WERI-Rb-1 (cell line): ENCODE data around the gene RUFY2.
"Not testable (repeated sequence)": the region's sequence is repeated elsewhere in the genome, so short reads cannot be mapped to it uniquely, and the experiment has no call there.

Source experiments
- DNase-seq: peaks from one replicate; pipeline ENCODE4 v3.0.0-alpha.2; 2020
- H3K27ac ChIP-seq: fragments of 250-450 bp; sonication (Bioruptor Pico); 2 replicates; pipeline ENCODE4 v1.5.1; 2020; ENCODE audit warnings: mild to moderate bottlenecking, moderate library complexity
- H3K27me3 ChIP-seq: fragments of 250-450 bp; sonication (Bioruptor Pico); 2 replicates; pipeline ENCODE4 v1.5.1; 2021; ENCODE audit warnings: mild to moderate bottlenecking, low read depth, moderate library complexity; ENCODE audit not compliant: insufficient read depth, severe bottlenecking
- H3K36me3 ChIP-seq: fragments of 250-450 bp; sonication (Bioruptor Pico); 2 replicates; pipeline ENCODE4 v1.5.1; 2020; ENCODE audit warnings: mild to moderate bottlenecking, moderate library complexity
- H3K4me3 ChIP-seq: 2 replicates; pipeline ENCODE4 v1.5.1; 2011; ENCODE audit warnings: low read depth, mild to moderate bottlenecking, control low read depth, low read length
- H3K9me3 ChIP-seq: fragments of 250-450 bp; sonication (Bioruptor Pico); 2 replicates; pipeline ENCODE4 v1.5.1; 2021; ENCODE audit warnings: mild to moderate bottlenecking, moderate library complexity; ENCODE audit not compliant: severe bottlenecking
- TF ChIP-seq, protein P1 (sequence below): IDR thresholded peaks from 2 replicates; pipeline ENCODE4 v1.5.1; 2011; ENCODE audit warnings: low read depth, mild to moderate bottlenecking, control low read depth, inconsistent platforms, low read length

Gene RUFY2

DNA sequence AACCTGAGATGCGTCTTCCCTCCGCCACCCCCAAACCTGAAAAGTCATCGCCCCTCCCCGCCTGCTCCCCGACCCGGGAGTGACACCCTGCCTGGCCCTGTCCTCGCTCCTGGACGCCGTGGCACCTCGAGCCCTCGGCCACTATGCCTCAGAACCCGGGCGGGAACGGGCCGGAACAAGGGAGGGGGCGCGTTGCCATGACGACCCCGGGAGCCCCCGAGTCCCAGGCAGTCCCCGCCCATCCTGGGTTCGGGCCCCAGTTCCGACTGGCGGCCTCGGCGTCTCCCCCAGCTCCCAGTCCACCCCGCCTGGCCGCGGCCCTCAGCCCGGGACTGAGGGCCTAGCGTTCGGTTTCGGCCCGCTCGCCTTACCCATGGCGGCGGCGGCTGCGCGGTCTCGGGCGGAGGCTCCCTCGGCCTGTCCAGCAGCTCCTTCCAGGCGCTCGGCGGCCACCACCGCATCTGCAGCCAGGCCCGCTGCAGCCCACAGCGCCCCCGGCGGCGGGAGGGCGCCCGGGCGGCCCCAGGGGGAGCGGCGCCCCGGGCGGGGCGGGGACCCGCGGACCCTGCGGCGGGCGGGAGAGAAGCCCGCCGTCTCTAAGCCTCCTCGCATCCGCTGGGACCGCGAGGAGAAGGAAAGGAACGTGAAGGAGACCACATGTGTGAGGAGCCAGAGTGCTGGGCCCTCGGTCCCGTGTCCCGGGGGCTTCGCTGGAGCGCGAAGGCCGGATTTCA, at the start of gene RUFY2:
RUFY2 (minus strand) TSS at position 463 of the 734 bp plus-strand sequence; CDS start at position 375, 88 bp downstream.
- Histone ChIP-seq H3K9me3 (no peaks in the 10 kb centered on the region), H3K4me3 (peak within 1 kb of the TSS; percentile 95), H3K27me3 (no peaks in the 10 kb centered on the region), H3K36me3 (peaks cover 16% of the 10 kb centered on the region), H3K27ac (peak within 1 kb of the TSS; percentile 99)
- peak; percentile 84 for DNase-seq
- TF ChIP-seq, protein P1, sequence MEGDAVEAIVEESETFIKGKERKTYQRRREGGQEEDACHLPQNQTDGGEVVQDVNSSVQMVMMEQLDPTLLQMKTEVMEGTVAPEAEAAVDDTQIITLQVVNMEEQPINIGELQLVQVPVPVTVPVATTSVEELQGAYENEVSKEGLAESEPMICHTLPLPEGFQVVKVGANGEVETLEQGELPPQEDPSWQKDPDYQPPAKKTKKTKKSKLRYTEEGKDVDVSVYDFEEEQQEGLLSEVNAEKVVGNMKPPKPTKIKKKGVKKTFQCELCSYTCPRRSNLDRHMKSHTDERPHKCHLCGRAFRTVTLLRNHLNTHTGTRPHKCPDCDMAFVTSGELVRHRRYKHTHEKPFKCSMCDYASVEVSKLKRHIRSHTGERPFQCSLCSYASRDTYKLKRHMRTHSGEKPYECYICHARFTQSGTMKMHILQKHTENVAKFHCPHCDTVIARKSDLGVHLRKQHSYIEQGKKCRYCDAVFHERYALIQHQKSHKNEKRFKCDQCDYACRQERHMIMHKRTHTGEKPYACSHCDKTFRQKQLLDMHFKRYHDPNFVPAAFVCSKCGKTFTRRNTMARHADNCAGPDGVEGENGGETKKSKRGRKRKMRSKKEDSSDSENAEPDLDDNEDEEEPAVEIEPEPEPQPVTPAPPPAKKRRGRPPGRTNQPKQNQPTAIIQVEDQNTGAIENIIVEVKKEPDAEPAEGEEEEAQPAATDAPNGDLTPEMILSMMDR = peak; percentile 65

DNA sequence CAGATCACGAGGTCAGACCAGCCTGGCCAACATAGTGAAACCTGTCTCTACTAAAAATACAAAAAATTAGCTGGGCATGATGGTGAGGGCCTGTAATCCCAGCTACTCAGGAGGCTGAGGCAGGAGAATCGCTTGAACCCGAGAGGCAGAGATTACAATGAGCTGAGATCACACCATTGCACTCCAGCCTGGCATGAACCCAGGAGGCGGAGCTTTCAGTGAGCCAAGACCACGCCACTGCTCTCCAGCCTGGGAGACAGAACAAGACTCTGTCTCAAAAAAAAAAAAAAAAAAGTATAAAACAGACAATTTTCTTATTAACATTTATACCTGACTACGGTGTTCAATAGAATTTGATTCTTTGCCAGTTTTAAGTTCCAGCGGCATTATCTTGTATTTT, 42.6 kb upstream of the RUFY2 start:
- H3K4me3 ChIP-seq, H3K9me3 ChIP-seq, DNase-seq, H3K27me3 ChIP-seq, H3K27ac ChIP-seq: not testable (repeated sequence)
- H3K36me3 ChIP-seq = peaks cover 61% of the 10 kb centered on the region

- TF ChIP-seq, protein P1 = no peak
- Histone ChIP-seq H3K27ac (no peak overlapping the region), H3K9me3 (no peaks in the 10 kb centered on the region), H3K27me3 (no peaks in the 10 kb centered on the region), H3K4me3 (no peak overlapping the region), H3K36me3 (peaks cover 69% of the 10 kb centered on the region)
- no peak for DNase-seq
These were observed 39.1 kb upstream of the RUFY2 start for GRCh38 chr10:68446179-68446578.

GRCh38 chr10:68442971-68443370, 35.9 kb upstream of the RUFY2 start:
- H3K27me3 ChIP-seq = no peaks in the 10 kb centered on the region
- TF ChIP-seq, protein P1 = no peak
- no peak overlapping the region for H3K4me3 ChIP-seq
- no peak for DNase-seq
- H3K27ac ChIP-seq = no peak overlapping the region
- H3K9me3 ChIP-seq = no peaks in the 10 kb centered on the region
- H3K36me3 ChIP-seq = peaks cover 71% of the 10 kb centered on the region

DNA sequence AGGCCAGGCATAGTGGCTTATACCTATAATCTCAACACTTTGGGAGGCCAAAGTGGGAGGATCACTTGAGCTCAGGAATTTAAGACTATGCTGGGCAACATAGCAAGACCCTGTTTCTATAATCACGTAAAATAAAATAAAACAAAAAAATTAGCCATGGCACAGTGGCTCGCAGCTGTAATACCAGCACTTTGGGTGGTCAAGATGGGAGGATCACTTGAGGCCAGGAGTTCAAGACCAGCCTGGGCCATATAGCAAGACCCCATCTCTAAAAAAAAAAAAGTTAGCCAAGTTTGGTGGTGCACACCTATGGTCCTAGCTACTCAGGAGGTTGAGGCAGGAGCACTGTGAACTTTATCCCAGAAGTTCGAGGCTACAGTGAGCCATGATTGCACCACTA, 33.8 kb upstream of the RUFY2 start:
- TF ChIP-seq, protein P1 = no peak

DNA sequence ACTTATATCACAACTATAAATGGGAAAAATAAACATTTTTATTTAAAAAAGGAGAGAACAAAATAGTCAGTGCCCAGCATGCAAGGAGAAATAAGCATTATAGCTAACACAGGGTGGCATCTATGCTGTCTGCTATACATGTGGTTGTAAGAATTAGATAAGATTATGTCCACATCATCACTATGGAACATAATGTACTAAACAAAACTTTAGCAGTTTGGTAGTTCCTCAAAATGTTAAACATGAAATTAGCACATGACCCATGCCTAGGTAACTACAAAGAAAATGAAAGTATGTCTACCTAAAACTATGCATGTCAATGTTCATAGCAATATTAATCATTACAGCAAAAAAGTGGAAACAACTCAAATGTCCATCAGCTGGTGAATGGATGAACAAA, 28.7 kb upstream of the RUFY2 start:
- TF ChIP-seq, protein P1 = no peak
- no peak overlapping the region for H3K27ac ChIP-seq
- no peaks in the 10 kb centered on the region for H3K9me3 ChIP-seq
- no peak for DNase-seq
- H3K4me3 ChIP-seq = no peak overlapping the region
- H3K36me3 ChIP-seq = peaks cover 77% of the 10 kb centered on the region
- no peaks in the 10 kb centered on the region for H3K27me3 ChIP-seq

More for the DNA sequence above, 33.8 kb upstream of the RUFY2 start:
- DNase-seq = no peak
- Histone ChIP-seq H3K27ac (no peak overlapping the region), H3K27me3 (no peaks in the 10 kb centered on the region), H3K36me3 (peaks cover 79% of the 10 kb centered on the region), H3K9me3 (no peaks in the 10 kb centered on the region), H3K4me3 (no peak overlapping the region)
